ENCODE measurements around the gene PDZD4.

PDZD4 gene

DNA sequence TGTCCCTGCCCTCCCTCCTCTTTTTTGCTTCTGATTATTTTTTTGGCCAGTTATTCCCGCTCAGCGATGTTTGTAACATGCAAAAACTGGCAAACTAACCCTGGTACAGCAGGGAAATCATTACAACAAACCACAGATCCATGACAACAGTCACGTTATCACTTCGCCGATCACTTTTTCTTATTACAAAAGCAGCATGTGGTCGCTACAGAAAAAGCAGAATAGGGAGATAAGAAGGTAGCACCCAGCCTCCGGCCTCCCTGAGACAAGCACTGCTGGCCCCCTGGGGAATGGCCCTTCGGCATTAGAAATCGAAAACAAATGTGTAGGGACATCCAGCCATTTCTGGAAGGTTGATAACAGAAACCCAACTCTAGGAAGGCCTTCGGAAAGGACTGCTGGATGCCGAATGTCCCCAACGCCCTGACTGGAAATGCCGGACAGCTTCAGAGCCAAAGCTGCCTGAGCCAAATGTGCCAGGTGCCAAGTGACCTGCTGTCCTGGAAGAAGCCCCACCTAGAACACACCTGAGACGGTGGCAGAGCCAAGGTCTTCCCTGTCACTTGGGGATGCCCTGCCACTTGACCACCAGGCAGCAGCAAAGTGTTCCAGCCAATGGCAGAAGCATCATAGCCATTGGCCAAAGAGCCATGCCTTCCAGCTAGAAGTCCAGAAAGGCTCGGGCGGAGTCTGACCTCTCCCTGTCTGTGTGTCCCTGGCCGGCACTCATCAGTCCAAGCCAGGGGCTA, 39.1 kb downstream of the PDZD4 start:
- no peak overlapping the region for H3K4me3 ChIP-seq (replicated peaks; ENCODE audit: low read depth, low read length)

DNA sequence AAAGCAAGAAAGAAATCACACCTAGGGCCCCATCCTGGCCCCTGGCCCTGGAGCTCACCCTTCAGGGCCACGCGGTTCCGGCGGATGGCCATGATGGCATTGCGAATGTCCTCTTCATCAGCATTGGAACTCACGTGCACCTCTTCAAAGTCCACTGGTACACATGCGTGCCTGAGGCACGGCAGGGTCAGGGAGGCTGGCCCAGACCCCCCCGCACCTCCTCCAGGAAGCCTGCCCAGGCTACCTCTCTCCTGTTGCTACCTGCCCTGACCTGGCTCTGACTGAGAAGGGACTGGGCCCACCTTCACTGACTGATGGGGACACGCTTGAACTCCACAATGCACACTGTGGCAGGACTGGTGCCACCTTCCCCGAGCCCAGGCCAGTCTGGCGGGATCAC, 40.7 kb downstream of the PDZD4 start:
- TF ChIP-seq, protein P1, sequence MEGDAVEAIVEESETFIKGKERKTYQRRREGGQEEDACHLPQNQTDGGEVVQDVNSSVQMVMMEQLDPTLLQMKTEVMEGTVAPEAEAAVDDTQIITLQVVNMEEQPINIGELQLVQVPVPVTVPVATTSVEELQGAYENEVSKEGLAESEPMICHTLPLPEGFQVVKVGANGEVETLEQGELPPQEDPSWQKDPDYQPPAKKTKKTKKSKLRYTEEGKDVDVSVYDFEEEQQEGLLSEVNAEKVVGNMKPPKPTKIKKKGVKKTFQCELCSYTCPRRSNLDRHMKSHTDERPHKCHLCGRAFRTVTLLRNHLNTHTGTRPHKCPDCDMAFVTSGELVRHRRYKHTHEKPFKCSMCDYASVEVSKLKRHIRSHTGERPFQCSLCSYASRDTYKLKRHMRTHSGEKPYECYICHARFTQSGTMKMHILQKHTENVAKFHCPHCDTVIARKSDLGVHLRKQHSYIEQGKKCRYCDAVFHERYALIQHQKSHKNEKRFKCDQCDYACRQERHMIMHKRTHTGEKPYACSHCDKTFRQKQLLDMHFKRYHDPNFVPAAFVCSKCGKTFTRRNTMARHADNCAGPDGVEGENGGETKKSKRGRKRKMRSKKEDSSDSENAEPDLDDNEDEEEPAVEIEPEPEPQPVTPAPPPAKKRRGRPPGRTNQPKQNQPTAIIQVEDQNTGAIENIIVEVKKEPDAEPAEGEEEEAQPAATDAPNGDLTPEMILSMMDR (IDR thresholded peaks at IDR 0.05; ENCODE audit: low read depth, low read length, missing control alignments) = no peak
- no peak for DNase-seq (ENCODE audit: extremely low read depth, low read depth)
- no peak overlapping the region for H3K4me3 ChIP-seq (replicated peaks; ENCODE audit: low read depth, low read length)

More for the DNA sequence above, 39.1 kb downstream of the PDZD4 start:
- DNase-seq (ENCODE audit: extremely low read depth, low read depth) = no peak
- TF ChIP-seq, protein P1 (IDR thresholded peaks at IDR 0.05; ENCODE audit: low read depth, low read length, missing control alignments) = no peak

DNA sequence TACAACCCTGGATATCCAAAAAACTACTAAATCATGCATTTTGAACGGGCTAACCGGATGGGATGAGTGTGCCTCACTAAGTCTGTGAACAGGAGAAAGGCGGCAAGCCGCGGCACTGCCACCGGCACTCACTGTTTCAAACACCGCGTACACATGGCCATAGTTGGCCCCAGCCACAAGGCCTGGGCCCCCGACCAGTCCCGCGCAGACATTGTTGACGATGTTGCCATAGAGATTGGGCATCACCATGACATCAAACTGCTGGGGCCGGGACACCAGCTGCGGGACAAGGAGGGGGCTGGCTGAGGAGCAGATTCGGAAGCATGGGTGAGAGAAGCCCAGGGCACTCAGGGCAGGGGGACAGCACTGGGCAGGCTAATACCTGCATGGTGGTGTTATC, 43.7 kb downstream of the PDZD4 start:
- no peak overlapping the region for H3K4me3 ChIP-seq (replicated peaks; ENCODE audit: low read depth, low read length)
- no peak for DNase-seq (ENCODE audit: extremely low read depth, low read depth)
- TF ChIP-seq, protein P1 (IDR thresholded peaks at IDR 0.05; ENCODE audit: low read depth, low read length, missing control alignments) = no peak

DNA sequence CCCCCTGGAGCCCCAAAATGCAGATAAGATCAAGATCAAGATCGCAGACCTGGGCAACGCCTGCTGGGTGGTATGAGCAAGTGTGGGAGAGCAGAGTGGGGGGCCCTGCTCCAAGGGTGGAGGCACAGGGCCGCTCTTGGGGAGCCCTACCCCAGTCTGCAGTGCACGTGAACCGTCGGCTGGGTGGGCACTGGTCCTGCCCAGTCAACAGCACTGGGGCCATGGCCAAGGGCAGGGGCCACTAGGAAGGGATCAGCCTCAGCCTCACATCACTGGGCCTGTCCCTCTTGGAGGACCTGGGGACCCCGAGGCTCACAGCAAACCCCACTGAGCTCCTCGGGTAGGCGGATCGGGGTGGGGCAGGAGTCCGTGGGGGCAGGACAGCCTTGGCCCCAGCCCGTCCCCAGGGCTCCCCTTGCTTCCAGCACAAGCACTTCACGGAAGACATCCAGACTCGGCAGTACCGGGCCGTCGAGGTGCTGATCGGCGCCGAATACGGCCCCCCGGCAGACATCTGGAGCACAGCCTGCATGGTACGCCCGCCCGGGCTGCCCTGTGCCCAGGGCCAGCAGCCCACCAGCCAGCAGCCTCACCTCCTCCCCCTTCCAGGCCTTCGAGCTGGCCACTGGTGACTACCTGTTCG, 45.9 kb downstream of the PDZD4 start:
- TF ChIP-seq, protein P1 (IDR thresholded peaks at IDR 0.05; ENCODE audit: low read depth, low read length, missing control alignments) = no peak
- no peak overlapping the region for H3K4me3 ChIP-seq (replicated peaks; ENCODE audit: low read depth, low read length)
- DNase-seq (ENCODE audit: extremely low read depth, low read depth) = no peak

DNA sequence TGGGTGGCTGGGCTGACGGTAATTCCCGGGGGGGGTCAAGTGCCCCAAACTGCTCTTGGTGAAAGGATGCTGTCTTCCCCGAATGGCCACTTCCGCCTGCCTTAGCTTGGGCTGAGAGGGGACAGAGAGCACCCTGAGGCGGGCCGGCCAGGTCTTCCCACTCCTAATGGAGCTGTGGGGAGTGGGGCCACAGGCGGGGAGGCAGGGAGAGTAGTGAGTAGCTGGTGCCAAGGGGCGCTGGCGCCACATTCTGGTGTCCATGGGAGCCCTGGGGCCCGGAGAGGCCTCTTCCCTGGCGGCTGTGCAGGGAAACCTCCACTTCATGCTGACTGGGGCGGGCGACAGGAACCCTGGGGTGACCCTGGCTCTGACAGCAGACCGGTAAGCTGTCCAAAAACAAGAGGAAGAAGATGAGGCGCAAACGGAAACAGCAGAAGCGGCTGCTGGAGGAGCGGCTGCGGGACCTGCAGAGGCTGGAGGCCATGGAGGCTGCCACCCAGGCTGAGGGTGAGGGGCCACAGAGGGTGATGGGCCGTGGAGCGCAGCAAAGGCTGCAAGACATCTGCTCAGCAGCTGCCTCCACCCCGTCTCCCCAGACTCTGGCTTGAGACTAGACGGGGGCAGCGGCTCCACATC, 46.8 kb downstream of the PDZD4 start:
- DNase-seq (ENCODE audit: extremely low read depth, low read depth) = no peak
- TF ChIP-seq, protein P1 (IDR thresholded peaks at IDR 0.05; ENCODE audit: low read depth, low read length, missing control alignments) = no peak
- no peak overlapping the region for H3K4me3 ChIP-seq (replicated peaks; ENCODE audit: low read depth, low read length)

DNA sequence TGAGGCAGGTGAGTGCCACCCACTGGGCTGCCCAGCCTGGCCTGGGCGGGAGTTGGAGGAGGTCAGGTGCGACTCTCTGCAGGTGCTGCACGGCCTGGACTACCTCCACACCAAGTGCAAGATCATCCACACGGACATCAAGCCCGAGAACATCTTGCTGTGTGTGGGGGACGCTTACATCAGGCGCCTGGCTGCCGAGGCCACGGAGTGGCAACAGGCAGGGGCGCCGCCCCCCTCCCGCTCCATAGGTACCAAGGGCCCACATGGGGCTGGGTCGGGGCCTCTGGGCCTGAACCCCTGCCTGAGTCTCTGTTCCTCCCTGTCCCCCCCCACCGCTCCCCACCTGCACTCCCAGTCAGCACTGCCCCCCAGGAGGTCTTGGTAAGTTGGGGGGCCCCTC, 47.5 kb downstream of the PDZD4 start:
- DNase-seq (ENCODE audit: extremely low read depth, low read depth) = no peak
- TF ChIP-seq, protein P1 (IDR thresholded peaks at IDR 0.05; ENCODE audit: low read depth, low read length, missing control alignments) = no peak

More for the DNA sequence above, 47.5 kb downstream of the PDZD4 start:
- H3K4me3 ChIP-seq (replicated peaks; ENCODE audit: low read depth, low read length) = no peak overlapping the region

All from HFF-Myc (cell line).